ENCODE results near the gene FAM149B1. TPM values are rescaled to one million over a fixed set of nuclear protein-coding genes. Genes with fewer than 3 reads are reported as not detected.
"Not testable (repeated sequence)": the region's sequence is repeated elsewhere in the genome, so short reads cannot be mapped to it uniquely, and the experiment has no call there.

FAM149B1 gene
- 61.6 TPM for polyA plus RNA-seq (ENCODE audit: insufficient read length)
- long read RNA-seq, donor 1: 0 reads
- long read RNA-seq, donor 2, partial matches to known transcripts: 171 of 208 reads
- long read RNA-seq, donor 2, other reads (novel, unspliced or antisense): 34 of 208 reads
- long read RNA-seq, donor 3, partial matches to known transcripts: 0 of 3 reads
- long read RNA-seq, donor 3, other reads (novel, unspliced or antisense): 0 of 3 reads
- long read RNA-seq, donor 4, partial matches to known transcripts: 0 of 1 reads
- long read RNA-seq, donor 4, other reads (novel, unspliced or antisense): 0 of 1 reads
- long read RNA-seq, donor 5, partial matches to known transcripts: 121 of 373 reads
- long read RNA-seq, donor 5, other reads (novel, unspliced or antisense): 250 of 373 reads
- long read RNA-seq, donor 6, partial matches to known transcripts: 59 of 121 reads
- long read RNA-seq, donor 6, other reads (novel, unspliced or antisense): 61 of 121 reads
- long read RNA-seq, donor 7, partial matches to known transcripts: 27 of 30 reads
- long read RNA-seq, donor 7, other reads (novel, unspliced or antisense): 0 of 30 reads
- long read RNA-seq, donor 8, partial matches to known transcripts: 0 of 1 reads
- long read RNA-seq, donor 8, other reads (novel, unspliced or antisense): 0 of 1 reads

- peak; percentile 96 for DNase-seq
These were observed at the start of gene FAM149B1, which contains the start of gene ECD for GRCh38 chr10:73167783-73168464. Gene FAM149B1 (plus strand): TSS chr10:73168119. CDS start chr10:73168340, 221 bp downstream. Gene ECD (minus strand): TSS chr10:73168008. CDS start chr10:73163937, 4,071 bp downstream.

GRCh38 chr10:73119457-73119856 is 48.5 kb upstream of the FAM149B1 start:
- DNase-seq: no peak

- DNase-seq: no peak
These were observed 48.0 kb upstream of the FAM149B1 start for GRCh38 chr10:73119952-73120351.

- no peak for DNase-seq
These were observed 41.6 kb upstream of the FAM149B1 start for GRCh38 chr10:73126343-73126742.

- DNase-seq: no peak
These were observed 36.6 kb upstream of the FAM149B1 start for GRCh38 chr10:73131301-73131700.

GRCh38 chr10:73131913-73132686 is 35.8 kb upstream of the FAM149B1 start:
- no peak for DNase-seq

- DNase-seq: no peak
These were observed 33.2 kb upstream of the FAM149B1 start for GRCh38 chr10:73134727-73135126.

GRCh38 chr10:73136627-73137026 is 31.3 kb upstream of the FAM149B1 start:
- no peak for DNase-seq

- DNase-seq: no peak
These were observed 28.7 kb upstream of the FAM149B1 start for GRCh38 chr10:73139251-73139650.

GRCh38 chr10:73141603-73142002 is 26.3 kb upstream of the FAM149B1 start:
- DNase-seq: no peak

- not testable (repeated sequence) for DNase-seq
These were observed 17.1 kb upstream of the FAM149B1 start for GRCh38 chr10:73150633-73151413.

GRCh38 chr10:73152009-73152408 is 15.9 kb upstream of the FAM149B1 start:
- DNase-seq: no peak

GRCh38 chr10:73156054-73156453 is 11.9 kb upstream of the FAM149B1 start:
- no peak for DNase-seq

- DNase-seq: peak; percentile 44
These were observed 8.8 kb upstream of the FAM149B1 start for GRCh38 chr10:73159038-73159648.

GRCh38 chr10:73161079-73161478 is 6.8 kb upstream of the FAM149B1 start:
- DNase-seq: no peak

GRCh38 chr10:73161662-73162061 is 6.3 kb upstream of the FAM149B1 start:
- no peak for DNase-seq

GRCh38 chr10:73163096-73163495 is 4.8 kb upstream of the FAM149B1 start:
- no peak for DNase-seq

GRCh38 chr10:73166972-73167371 is 947 bp upstream of the FAM149B1 start:
- no peak for DNase-seq

- no peak for DNase-seq
These were observed 499 bp upstream of the FAM149B1 start for GRCh38 chr10:73167458-73167782.

- DNase-seq: no peak
These were observed 515 bp downstream of the FAM149B1 start for GRCh38 chr10:73168465-73168803.

- no peak for DNase-seq
These were observed 1.4 kb downstream of the FAM149B1 start for GRCh38 chr10:73169320-73169719.

Measured in left kidney (tissue), 8 donors.